H1 (cell line): ENCODE data around the gene TMEM163.

Experiments used
- EZH2 ChIP-seq: fragments of 200-600 bp; sonication (generic); IDR thresholded peaks from 2 replicates; pipeline ENCODE4 v1.7.1; 2012; ENCODE audit warnings: low read depth, mild to moderate bottlenecking, moderate library complexity, low read length, inconsistent platforms; ENCODE audit not compliant: severe bottlenecking
- GTF2F1 ChIP-seq: IDR thresholded peaks from 2 replicates; pipeline ENCODE4 v1.6.1; 2012; ENCODE audit warnings: low read depth, low read length, improper control_type of control experiment, borderline replicate concordance
- JUND ChIP-seq: IDR thresholded peaks from 2 replicates; pipeline ENCODE4 v1.6.1; 2011; ENCODE audit warnings: mild to moderate bottlenecking, improper control_type of control experiment, low read length
- KDM4A ChIP-seq: IDR thresholded peaks from one replicate; pipeline ENCODE4 v1.7.1; 2012; ENCODE audit warnings: low read depth, mild to moderate bottlenecking, moderate library complexity, low read length, inconsistent platforms; ENCODE audit not compliant: severe bottlenecking
- MAX ChIP-seq: IDR thresholded peaks from 2 replicates; pipeline ENCODE4 v1.6.1; 2012; ENCODE audit warnings: inconsistent platforms
- POLR2A ChIP-seq, 2 experiments: IDR thresholded peaks; 1 replicate in 1 of 2; 2 replicates in 1 of 2; pipeline ENCODE4 v1.6.1; 2011; ENCODE audit warnings: low read depth in 2 of 2, low read length in 2 of 2, mild to moderate bottlenecking in 2 of 2; ENCODE audit errors: control extremely low read depth in 1 of 2
- RAD21 ChIP-seq, 2 experiments: IDR thresholded peaks in 1 of 2; conservative IDR thresholded peaks in 1 of 2; 2 replicates each; pipeline ENCODE4 v1.6.1; 2011; ENCODE audit warnings: low read depth in 2 of 2, low read length in 2 of 2, improper control_type of control experiment in 1 of 2, inconsistent platforms in 1 of 2, mild to moderate bottlenecking in 1 of 2, moderate library complexity in 1 of 2
- SIN3A ChIP-seq, 2 experiments: IDR thresholded peaks in 1 of 2; conservative IDR thresholded peaks in 1 of 2; 2 replicates each; pipeline ENCODE4 v1.6.1; 2011 to 2012; ENCODE audit warnings: low read length in 2 of 2, improper control_type of control experiment in 1 of 2, low read depth in 1 of 2, mild to moderate bottlenecking in 1 of 2
- YY1 ChIP-seq: IDR thresholded peaks from 2 replicates; pipeline ENCODE4 v1.6.1; 2011; ENCODE audit warnings: low read depth, mild to moderate bottlenecking, low read length
- TF ChIP-seq, protein P1 (sequence below), 3 experiments: IDR thresholded peaks; 1 replicate in 2 of 3; 2 replicates in 1 of 3; pipeline versions ENCODE4 v1.5.1 to v1.6.1; 2011; ENCODE audit warnings: low read length in 3 of 3, mild to moderate bottlenecking in 3 of 3, inconsistent platforms in 2 of 3, low read depth in 1 of 3, moderate library complexity in 1 of 3; ENCODE audit not compliant: insufficient read depth in 1 of 3; ENCODE audit errors: control extremely low read depth in 1 of 3

DNA sequence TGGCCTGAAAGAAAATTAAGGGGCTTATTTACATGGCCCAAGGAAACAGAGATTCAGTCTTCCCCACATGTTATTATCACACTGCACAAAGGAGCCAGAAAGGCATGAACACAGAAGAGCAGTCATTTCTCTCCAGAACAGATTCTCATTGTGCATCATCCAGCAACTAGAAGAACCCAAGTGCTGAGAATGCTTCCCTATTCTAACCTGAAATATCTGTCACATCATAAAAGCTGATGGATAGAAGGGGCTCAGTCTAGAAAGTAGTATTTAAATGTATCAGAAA is 145.8 kb downstream of the TMEM163 start:
- TF ChIP-seq RAD21 (IDR thresholded peaks at IDR 0.05 in 1 of 2, conservative IDR thresholded peaks at IDR 0.05 in 1 of 2; ENCODE audit: low read depth in 2 of 2, low read length in 2 of 2), result no peak
- TF ChIP-seq GTF2F1, result no peak
- no peak for TF ChIP-seq POLR2A (IDR thresholded peaks at IDR 0.05; ENCODE audit: control extremely low read depth in 1 of 2, low read depth in 2 of 2, low read length in 2 of 2)
- no peak for TF ChIP-seq YY1
- TF ChIP-seq KDM4A, result no peak
- TF ChIP-seq SIN3A (conservative IDR thresholded peaks at IDR 0.05 in 1 of 2, IDR thresholded peaks at IDR 0.05 in 1 of 2; ENCODE audit: low read depth in 1 of 2, low read length in 2 of 2), result no peak
- TF ChIP-seq MAX, result no peak
- no peak for TF ChIP-seq JUND
- TF ChIP-seq EZH2, result no peak
- TF ChIP-seq, protein P1, sequence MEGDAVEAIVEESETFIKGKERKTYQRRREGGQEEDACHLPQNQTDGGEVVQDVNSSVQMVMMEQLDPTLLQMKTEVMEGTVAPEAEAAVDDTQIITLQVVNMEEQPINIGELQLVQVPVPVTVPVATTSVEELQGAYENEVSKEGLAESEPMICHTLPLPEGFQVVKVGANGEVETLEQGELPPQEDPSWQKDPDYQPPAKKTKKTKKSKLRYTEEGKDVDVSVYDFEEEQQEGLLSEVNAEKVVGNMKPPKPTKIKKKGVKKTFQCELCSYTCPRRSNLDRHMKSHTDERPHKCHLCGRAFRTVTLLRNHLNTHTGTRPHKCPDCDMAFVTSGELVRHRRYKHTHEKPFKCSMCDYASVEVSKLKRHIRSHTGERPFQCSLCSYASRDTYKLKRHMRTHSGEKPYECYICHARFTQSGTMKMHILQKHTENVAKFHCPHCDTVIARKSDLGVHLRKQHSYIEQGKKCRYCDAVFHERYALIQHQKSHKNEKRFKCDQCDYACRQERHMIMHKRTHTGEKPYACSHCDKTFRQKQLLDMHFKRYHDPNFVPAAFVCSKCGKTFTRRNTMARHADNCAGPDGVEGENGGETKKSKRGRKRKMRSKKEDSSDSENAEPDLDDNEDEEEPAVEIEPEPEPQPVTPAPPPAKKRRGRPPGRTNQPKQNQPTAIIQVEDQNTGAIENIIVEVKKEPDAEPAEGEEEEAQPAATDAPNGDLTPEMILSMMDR (IDR thresholded peaks at IDR 0.05; ENCODE audit: control extremely low read depth in 1 of 3, insufficient read depth in 1 of 3, low read depth in 1 of 3, low read length in 3 of 3), result no peak
